Measurements from ENCODE around the gene RCCD1.

DNA sequence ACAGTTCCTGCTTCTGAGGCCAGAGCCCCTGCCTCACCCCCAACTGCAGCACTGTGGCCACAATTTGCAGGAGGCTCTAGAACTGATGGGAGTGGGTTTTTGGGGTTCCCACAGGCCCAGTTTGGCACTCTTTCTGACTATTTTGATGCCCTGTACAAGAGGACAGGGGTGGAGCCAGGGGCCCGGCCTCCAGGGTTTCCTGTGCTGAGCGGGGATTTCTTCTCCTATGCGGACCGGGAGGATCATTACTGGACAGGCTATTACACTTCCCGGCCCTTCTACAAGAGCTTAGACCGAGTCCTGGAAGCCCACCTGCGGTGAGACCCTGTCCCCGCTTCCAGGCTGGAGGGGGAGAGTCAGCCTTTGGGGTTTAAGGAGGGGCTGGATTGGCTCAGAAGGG is 44.7 kb upstream of the RCCD1 start:
- TF ChIP-seq, protein P1, sequence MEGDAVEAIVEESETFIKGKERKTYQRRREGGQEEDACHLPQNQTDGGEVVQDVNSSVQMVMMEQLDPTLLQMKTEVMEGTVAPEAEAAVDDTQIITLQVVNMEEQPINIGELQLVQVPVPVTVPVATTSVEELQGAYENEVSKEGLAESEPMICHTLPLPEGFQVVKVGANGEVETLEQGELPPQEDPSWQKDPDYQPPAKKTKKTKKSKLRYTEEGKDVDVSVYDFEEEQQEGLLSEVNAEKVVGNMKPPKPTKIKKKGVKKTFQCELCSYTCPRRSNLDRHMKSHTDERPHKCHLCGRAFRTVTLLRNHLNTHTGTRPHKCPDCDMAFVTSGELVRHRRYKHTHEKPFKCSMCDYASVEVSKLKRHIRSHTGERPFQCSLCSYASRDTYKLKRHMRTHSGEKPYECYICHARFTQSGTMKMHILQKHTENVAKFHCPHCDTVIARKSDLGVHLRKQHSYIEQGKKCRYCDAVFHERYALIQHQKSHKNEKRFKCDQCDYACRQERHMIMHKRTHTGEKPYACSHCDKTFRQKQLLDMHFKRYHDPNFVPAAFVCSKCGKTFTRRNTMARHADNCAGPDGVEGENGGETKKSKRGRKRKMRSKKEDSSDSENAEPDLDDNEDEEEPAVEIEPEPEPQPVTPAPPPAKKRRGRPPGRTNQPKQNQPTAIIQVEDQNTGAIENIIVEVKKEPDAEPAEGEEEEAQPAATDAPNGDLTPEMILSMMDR (IDR thresholded peaks at IDR 0.05) = no peak
- TF ChIP-seq POLR2A (IDR thresholded peaks at IDR 0.05) (no peak), POLR2AphosphoS5 (IDR thresholded peaks at IDR 0.05) (no peak)

All from prostate gland (tissue), 2 donors.